ENCODE measurements around the gene MAST2. TPM values are rescaled to one million over a fixed set of nuclear protein-coding genes. Genes with fewer than 3 reads are reported as not detected.

Gene MAST2
- total RNA-seq, 4 donors from 2014 or later, result 31.1 to 76.9 (median 73.4) TPM

- Histone ChIP-seq H3K27me3 (no peaks in the 10 kb centered on the region), H3K36me3 (peaks cover 0 to 28% of the 10 kb centered on the region in 2 donors), H3K9me3 (peaks cover 0 to 16% (median 0%) of the 10 kb centered on the region in 3 donors), H3K4me3 (no peak overlapping the region), H3K27ac (no peak overlapping the region), H3K4me1 (no peaks in the 10 kb centered on the region)
- ATAC-seq, result no peak
- TF ChIP-seq EP300 (IDR thresholded peaks at IDR 0.05) (no peak), POLR2AphosphoS5 (IDR thresholded peaks at IDR 0.05) (no peak), POLR2A (IDR thresholded peaks at IDR 0.05) (no peak), CTCF (IDR thresholded peaks at IDR 0.05) (no peak)
- WGBS, 2 donors (ENCODE audit: low coverage in 1 of 2), result 89 to 100% methylated on average over 1 of the region's 1 CpG
Observed at GRCh38 chr1:45822644-45823043, 19.2 kb downstream of the MAST2 start.

- no peak for ATAC-seq
- H3K36me3 ChIP-seq, result peaks cover 0 to 34% of the 10 kb centered on the region in 2 donors
- H3K9me3 ChIP-seq, result peaks cover 0 to 16% (median 0%) of the 10 kb centered on the region in 3 donors
- H3K4me3 ChIP-seq, result no peak overlapping the region
- TF ChIP-seq CTCF (IDR thresholded peaks at IDR 0.05), result no peak
- TF ChIP-seq POLR2AphosphoS5 (IDR thresholded peaks at IDR 0.05), result no peak
- TF ChIP-seq POLR2A (IDR thresholded peaks at IDR 0.05), result no peak
- TF ChIP-seq EP300 (IDR thresholded peaks at IDR 0.05), result no peak
- no peaks in the 10 kb centered on the region for H3K4me1 ChIP-seq
- H3K27ac ChIP-seq, result no peak overlapping the region
- no peaks in the 10 kb centered on the region for H3K27me3 ChIP-seq
- WGBS, 2 donors (ENCODE audit: low coverage in 1 of 2), result 97 to 100% methylated on average over 2 of the region's 2 CpGs
Observed at GRCh38 chr1:45824607-45825006, 21.2 kb downstream of the MAST2 start.

- 81 to 88% methylated on average over 2 of the region's 2 CpGs for WGBS, 2 donors (ENCODE audit: low coverage in 1 of 2)
- Histone ChIP-seq H3K27ac (no peak overlapping the region), H3K9me3 (no peaks in the 10 kb centered on the region), H3K36me3 (peaks cover 0 to 61% of the 10 kb centered on the region in 2 donors), H3K27me3 (no peaks in the 10 kb centered on the region), H3K4me3 (no peak overlapping the region), H3K4me1 (no peaks in the 10 kb centered on the region)
- TF ChIP-seq CTCF (IDR thresholded peaks at IDR 0.05) (no peak), EP300 (IDR thresholded peaks at IDR 0.05) (no peak), POLR2AphosphoS5 (IDR thresholded peaks at IDR 0.05) (no peak), POLR2A (IDR thresholded peaks at IDR 0.05) (no peak)
- ATAC-seq, result no peak
Observed at GRCh38 chr1:45827256-45827655, 23.8 kb downstream of the MAST2 start.

- WGBS, 2 donors (ENCODE audit: low coverage in 1 of 2), result 80% methylated on average over 1 of the region's 1 CpG; no CpG with 5 or more reads in 1 of the 2 donors
- Histone ChIP-seq H3K9me3 (no peaks in the 10 kb centered on the region), H3K4me3 (no peak overlapping the region), H3K36me3 (peaks cover 0 to 64% of the 10 kb centered on the region in 2 donors), H3K27me3 (no peaks in the 10 kb centered on the region), H3K27ac (no peak overlapping the region), H3K4me1 (no peaks in the 10 kb centered on the region)
- TF ChIP-seq POLR2AphosphoS5 (IDR thresholded peaks at IDR 0.05) (no peak), EP300 (IDR thresholded peaks at IDR 0.05) (no peak), POLR2A (IDR thresholded peaks at IDR 0.05) (no peak), CTCF (IDR thresholded peaks at IDR 0.05) (no peak)
- ATAC-seq, result no peak
Observed at GRCh38 chr1:45828841-45829240, 25.4 kb downstream of the MAST2 start.

GRCh38 chr1:45833361-45833760, 29.9 kb downstream of the MAST2 start:
- no peak for ATAC-seq
- H3K9me3 ChIP-seq, result no peaks in the 10 kb centered on the region
- no peak overlapping the region for H3K27ac ChIP-seq
- WGBS, 2 donors (ENCODE audit: low coverage in 1 of 2), result 77 to 97% methylated on average over 1 to 2 of the region's 2 CpGs
- H3K36me3 ChIP-seq, result peaks cover 0 to 36% of the 10 kb centered on the region in 2 donors
- TF ChIP-seq POLR2A (IDR thresholded peaks at IDR 0.05), result no peak
- TF ChIP-seq EP300 (IDR thresholded peaks at IDR 0.05), result no peak
- TF ChIP-seq CTCF (IDR thresholded peaks at IDR 0.05), result no peak
- no peak for TF ChIP-seq POLR2AphosphoS5 (IDR thresholded peaks at IDR 0.05)
- H3K4me3 ChIP-seq, result no peak overlapping the region
- no peaks in the 10 kb centered on the region for H3K4me1 ChIP-seq
- H3K27me3 ChIP-seq, result no peaks in the 10 kb centered on the region
